ENCODE data around the gene NPAS2.

NPAS2 gene, protein sequence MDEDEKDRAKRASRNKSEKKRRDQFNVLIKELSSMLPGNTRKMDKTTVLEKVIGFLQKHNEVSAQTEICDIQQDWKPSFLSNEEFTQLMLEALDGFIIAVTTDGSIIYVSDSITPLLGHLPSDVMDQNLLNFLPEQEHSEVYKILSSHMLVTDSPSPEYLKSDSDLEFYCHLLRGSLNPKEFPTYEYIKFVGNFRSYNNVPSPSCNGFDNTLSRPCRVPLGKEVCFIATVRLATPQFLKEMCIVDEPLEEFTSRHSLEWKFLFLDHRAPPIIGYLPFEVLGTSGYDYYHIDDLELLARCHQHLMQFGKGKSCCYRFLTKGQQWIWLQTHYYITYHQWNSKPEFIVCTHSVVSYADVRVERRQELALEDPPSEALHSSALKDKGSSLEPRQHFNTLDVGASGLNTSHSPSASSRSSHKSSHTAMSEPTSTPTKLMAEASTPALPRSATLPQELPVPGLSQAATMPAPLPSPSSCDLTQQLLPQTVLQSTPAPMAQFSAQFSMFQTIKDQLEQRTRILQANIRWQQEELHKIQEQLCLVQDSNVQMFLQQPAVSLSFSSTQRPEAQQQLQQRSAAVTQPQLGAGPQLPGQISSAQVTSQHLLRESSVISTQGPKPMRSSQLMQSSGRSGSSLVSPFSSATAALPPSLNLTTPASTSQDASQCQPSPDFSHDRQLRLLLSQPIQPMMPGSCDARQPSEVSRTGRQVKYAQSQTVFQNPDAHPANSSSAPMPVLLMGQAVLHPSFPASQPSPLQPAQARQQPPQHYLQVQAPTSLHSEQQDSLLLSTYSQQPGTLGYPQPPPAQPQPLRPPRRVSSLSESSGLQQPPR

DNA sequence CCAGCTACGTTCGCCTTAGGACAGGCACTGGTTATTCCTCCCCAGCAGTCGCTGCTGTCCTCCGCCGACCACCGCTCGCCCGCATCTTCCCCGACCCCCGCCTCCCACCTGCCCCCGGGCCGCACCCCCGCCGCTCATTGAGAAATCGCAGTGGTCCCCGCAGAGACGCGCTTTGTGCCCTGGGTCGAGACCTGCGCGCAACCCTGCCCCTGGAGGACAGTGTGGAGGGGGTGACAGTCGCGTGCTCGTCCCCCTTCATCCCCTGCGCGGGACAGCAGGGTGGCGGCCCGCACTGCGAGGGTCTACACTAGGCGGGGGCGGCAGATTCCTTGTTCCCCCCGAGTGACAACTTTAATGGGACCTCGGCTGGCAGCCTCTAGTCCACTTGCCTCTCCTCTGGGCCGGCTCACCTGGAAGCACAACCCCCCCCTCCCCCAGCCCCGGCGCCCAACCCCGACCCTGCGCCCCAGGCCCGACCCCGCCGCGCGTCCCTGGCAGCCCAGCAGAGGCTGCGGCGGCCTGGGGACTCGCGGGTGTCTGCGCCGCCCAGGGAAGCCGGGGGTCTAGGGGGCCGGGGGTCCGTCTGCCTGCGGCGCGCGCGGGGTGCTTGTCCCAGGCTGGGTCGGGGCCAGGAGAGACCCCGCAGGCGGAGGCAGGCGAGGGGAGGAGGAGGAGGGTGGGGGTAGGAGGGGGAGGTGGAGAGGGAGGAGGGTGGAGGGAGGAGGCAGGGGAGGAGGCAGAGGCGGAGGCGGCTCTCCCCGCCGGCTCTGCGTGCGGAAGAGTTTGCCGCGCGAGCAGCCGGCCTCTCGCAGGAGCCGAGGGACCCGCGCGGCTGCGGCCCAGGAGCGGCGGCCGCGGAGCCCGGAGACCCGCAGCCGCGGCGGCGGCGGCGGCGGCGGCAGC lies at the start of gene NPAS2:
TSS of gene NPAS2 (plus strand) at position 770 of the 903 bp plus-strand sequence. CDS start 84,616 bp downstream, outside the sequence.
- DNase-seq (ENCODE audit: low read depth), result peak; percentile 33

DNA sequence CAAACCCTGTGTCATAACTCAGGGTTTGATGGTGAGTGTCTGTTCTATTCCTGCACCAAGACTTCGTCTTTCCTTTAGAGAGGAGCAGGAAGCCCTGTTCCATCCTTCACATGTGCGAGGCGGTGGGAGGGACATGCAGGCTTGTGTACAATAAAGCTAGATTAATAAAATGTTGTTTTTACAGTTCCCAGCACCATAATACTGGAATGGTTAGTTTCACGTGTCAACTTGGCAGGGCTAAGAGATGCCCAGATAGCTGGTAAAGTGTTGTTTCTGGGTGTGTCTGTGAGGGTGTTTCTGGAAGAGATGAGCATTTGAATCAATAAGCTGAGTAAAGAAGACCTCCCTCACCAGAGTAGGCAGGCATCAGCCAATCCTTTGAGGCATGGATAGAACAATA lies 48.8 kb upstream of the NPAS2 start:
- DNase-seq (ENCODE audit: low read depth), result no peak

DNA sequence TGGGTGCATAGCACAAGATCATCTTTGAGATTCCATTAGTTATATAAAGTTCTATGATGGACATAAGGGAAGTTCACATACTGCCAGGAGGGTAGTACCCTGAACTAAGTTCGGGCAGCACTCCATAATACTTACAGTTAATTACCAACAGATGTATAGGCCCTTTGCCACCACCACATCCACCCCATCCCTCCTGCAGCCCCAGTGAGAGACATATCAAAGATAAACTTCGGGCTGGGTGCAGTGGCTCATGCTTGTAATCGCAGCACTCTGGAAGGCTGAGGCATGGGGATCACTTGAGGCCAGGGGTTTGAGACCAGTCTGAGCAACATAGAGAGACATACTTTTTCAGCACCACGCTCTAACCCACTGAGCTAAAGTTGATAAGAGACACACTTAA lies 46.4 kb upstream of the NPAS2 start:
- DNase-seq (ENCODE audit: low read depth), result peak; percentile 58

- no peak for DNase-seq (ENCODE audit: low read depth)
Observed at GRCh38 chr2:100776445-100776844, 43.5 kb upstream of the NPAS2 start.

DNA sequence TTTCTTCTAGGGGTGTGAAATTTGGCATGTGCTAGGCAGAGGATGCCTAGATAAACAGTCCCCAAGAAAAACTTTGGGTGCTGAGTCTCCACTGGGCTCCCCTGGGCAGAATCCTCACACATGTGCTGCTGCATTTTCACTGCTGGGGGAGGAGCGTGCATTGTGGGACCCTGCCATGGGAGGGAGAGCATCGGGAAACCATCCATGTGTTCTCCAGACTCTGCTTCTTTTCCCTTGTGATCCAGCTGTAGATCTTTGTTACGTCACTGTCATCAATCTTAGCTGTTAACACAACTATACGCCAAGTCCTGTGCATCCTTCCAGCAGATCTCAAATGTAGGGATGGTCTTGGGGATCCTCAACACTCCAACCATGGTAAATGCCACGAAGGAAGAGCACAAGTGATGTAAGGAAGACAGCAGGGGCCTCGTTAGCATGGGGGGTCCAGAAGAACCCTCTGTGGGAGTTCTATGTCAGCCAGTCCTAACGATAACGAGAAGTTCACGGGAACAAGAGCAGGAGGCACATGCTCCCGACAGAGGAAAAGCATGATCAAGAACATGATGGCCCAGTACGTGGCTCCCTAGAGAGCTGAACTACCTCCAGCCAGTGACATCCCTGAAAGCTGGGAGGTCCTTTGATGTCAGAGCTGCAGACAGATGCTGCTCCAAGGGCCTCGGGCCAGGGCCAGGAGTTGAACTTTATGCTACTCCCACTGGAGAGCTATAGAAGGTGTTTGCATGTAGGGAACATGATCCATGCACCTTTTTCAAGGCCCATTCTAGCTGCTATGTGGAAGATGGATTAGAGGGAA lies 41.1 kb upstream of the NPAS2 start:
- DNase-seq (ENCODE audit: low read depth), result no peak

DNA sequence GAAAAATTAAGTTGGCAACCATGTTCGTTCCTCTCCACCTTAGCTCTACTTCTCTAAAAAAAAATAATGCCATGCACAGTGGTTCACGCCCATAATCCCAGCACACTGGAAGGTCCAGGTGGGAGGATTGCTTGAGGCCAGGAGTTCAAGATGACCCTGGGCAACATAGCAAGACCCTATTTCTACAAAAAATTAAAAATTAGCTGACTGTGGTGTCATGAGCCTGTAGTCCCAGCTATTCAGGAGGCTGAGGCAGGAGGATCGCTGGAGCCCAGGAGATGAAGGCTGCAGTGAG lies 40.1 kb upstream of the NPAS2 start:
- DNase-seq (ENCODE audit: low read depth), result no peak

- no peak for DNase-seq (ENCODE audit: low read depth)
Observed at GRCh38 chr2:100780203-100781008, 39.5 kb upstream of the NPAS2 start.

GRCh38 chr2:100781009-100781325 lies 39.0 kb upstream of the NPAS2 start:
- DNase-seq (ENCODE audit: low read depth), result no peak

DNA sequence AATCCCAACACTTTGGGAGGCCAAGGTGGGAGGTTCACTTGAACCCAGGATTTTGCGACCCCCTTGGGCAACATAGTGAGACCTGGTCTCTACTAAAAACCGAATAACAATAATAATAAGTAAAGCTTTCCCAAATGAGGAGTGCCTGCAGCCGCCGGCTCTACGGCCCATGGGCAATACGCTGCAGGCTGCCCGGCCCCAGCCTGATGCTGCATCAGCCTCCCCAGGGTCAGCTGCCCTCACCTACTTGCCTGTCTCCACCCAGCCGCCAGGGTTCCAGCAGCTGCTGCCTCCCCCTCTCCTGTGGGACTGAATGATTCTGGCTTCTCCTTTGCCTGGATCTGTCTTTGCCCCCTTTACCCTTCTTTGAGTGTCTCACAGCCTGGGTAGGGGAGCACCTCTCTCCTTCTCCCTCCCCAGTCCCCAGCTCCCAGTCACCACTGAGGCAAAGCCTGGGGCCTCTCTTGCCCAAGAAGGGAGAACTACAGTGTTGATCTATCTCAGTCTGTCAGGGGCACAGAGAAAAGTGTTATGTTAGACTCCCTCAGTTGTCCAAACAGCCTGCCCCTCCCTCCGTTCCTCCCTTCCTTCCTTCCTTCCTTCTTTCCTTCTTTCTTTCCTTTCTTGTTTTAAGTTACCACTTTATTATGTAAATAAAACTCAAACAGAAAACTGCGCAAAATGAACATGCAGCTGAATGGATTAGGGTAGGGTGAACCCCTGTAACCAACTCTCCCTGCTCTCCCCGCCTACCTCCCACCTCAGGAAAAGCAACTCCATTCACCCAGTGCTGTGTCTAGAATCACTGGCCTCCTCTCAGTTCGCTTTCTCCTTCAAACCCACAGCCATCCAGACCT lies 38.2 kb upstream of the NPAS2 start:
- no peak for DNase-seq (ENCODE audit: low read depth)

GRCh38 chr2:100782380-100782878 lies 37.5 kb upstream of the NPAS2 start:
- no peak for DNase-seq (ENCODE audit: low read depth)

DNA sequence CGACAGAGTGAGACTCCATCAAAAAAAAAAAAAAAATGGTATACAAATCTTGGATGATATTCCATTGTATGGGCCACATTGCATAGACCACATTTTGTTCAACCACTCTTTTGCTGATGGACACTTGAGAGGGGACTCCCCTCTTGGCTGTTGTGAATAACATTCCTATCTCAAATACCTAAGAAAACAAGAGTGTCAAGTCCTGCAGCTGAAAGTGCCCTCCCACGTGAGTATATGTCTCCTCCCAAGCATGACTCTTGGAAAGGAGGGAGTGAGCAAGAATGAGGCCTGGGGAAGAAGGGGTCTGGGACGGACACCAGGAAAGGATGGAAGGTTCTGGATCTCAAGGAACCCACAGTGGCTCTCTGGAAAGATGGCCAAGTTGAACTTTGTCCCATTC lies 36.0 kb upstream of the NPAS2 start:
- DNase-seq (ENCODE audit: low read depth), result no peak

- no peak for DNase-seq (ENCODE audit: low read depth)
Observed at GRCh38 chr2:100784681-100785080, 35.3 kb upstream of the NPAS2 start.

GRCh38 chr2:100785626-100786296 lies 34.2 kb upstream of the NPAS2 start:
- DNase-seq (ENCODE audit: low read depth), result no peak

- peak; percentile 36 for DNase-seq (ENCODE audit: low read depth)
Observed at GRCh38 chr2:100786297-100786658, 33.7 kb upstream of the NPAS2 start.

DNA sequence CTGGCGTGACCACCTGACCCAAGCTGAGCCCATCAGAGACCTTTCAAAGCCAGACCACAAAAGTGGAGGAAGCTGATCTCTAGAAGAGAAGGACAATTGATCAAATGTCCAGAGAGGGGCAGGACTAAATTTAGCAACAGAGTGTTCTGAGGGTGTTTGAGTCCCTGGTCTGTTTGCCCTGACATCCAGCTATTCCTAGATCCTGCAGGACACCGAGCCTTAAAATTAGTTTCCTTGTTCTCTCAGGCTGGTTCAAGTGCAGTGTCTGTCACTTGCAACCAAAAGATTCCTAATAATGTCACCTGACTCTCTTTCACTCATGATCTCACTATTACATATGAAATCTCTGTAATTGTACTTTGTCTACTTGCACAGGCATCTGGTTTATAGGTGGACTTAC lies 33.0 kb upstream of the NPAS2 start:
- no peak for DNase-seq (ENCODE audit: low read depth)

DNA sequence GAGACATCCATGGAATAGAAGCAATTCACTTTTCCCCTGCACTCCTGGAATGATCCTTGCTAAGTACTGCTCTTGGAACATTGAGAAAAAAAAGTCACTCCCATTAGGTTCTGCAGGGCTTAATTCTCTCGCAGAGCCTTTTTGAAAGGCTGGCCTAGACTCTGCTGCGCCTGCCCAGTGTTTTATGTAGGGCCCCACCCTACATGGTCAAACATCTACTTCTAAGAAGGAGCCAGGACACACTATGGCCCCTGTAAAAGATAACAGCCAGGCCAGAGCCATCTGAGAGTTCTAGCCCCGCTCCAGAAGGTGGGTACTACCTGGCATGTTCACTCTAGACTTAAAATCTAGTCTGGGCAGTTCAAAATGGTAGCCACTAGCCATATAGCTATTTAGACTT lies 30.6 kb upstream of the NPAS2 start:
- no peak for DNase-seq (ENCODE audit: low read depth)

- no peak for DNase-seq (ENCODE audit: low read depth)
Observed at GRCh38 chr2:100791294-100791935, 28.5 kb upstream of the NPAS2 start.

- no peak for DNase-seq (ENCODE audit: low read depth)
Observed at GRCh38 chr2:100791936-100792308, 28.0 kb upstream of the NPAS2 start.

DNA sequence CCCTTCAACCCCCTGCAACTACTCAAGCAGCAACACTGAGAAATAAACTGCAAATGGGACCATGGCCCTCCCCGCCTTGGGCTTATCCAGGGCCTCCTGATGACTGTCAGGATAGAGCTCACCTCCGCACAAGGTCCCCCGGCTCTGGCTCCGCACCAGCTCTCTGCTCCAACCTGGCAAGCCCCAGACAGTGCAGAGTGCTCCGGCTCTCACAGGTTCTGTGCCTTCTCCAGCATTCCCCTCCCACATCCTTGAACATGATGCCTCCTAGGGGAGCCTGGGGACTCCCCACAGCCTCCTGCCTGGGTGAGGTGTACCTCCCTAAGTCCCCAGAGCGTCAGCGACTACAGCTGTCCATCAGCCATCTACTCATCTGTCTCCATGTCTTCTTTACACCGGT lies 26.7 kb upstream of the NPAS2 start:
- DNase-seq (ENCODE audit: low read depth), result no peak

Measured in fibroblast of the conjunctiva (primary cell).